HG03159 (cell line): Measurements from ENCODE around the gene RPL19.

ENCODE experiments used
- ATAC-seq: cut with Tn5 transposase; IDR thresholded peaks from one replicate; pipeline ENCODE4 v1.9.1; 2021; ENCODE audit warnings: mild to moderate bottlenecking, moderate library complexity; ENCODE audit not compliant: unreplicated experiment

The RPL19 gene

GRCh38 chr17:39222866-39223834, 23.1 kb downstream of the RPL19 start:
- no peak for ATAC-seq

GRCh38 chr17:39223907-39224777, 24.1 kb downstream of the RPL19 start:
- no peak for ATAC-seq

- ATAC-seq = no peak
Measured at GRCh38 chr17:39224778-39225307, 24.8 kb downstream of the RPL19 start.

DNA sequence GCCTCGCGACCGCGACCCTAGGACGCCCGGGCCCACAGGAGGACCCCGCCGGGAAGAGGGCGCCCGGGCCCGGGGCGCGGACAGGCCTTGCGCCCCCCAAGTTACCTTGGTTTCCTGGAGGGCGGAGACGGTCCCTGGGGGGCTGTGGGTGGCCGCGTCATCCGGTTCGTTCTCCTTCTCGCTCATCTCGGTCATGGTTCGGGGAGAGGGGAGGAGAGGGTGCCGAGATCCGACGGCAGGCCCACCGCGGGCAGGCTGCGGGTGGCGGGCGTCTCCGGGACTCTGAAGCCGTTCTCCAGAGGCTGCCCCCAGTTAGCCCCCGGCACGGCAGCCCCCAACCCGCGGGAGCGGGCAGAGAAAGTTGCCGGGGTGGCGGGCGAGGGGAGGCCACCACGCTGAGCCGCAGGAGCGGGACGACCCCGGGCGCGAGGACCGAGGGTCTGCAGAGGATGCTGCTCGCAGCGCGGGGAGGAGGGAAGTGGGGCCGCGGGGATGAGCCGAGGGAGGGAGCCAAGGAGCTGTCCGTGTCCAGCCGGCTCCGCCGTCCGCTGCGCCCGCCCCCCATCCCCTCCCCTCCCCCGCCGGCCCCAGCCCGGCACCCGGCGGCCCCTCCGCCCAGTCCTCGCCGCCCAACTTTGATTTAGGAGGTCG, 25.4 kb downstream of the RPL19 start, which contains the start of gene STAC2:
STAC2 (minus strand) TSS at position 638 of the 651 bp plus-strand sequence; CDS start at position 195, 443 bp downstream.
- ATAC-seq = no peak

- ATAC-seq = no peak
Measured at GRCh38 chr17:39225959-39226683, 26.0 kb downstream of the RPL19 start.

- no peak for ATAC-seq
Measured at GRCh38 chr17:39227364-39227919, 27.4 kb downstream of the RPL19 start.

- no peak for ATAC-seq
Measured at GRCh38 chr17:39229274-39229913, 29.3 kb downstream of the RPL19 start.

GRCh38 chr17:39230361-39230760, 30.3 kb downstream of the RPL19 start:
- no peak for ATAC-seq

DNA sequence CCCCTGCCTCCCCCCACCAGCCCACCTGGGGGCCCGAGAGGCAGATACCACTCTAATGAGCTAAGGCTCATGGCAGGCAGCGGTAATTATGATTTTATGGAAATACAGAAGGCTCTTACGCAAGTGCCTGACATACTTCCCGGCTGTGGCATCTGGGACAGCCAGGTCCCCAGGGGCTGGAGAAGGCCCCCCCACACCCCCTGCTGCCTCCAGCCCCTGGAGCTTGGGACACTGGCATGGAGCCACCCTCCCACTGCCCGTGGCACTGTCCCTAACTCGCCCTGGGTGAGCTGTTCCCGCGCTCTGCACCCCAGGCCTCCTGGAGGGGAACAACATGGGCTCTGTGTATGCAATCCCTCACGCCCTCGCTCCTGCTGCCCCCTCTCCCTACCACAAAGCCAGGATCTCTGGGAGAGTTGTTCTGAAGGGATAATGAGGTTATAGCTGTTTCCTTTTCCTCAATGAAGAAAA, 31.0 kb downstream of the RPL19 start:
- no peak for ATAC-seq

DNA sequence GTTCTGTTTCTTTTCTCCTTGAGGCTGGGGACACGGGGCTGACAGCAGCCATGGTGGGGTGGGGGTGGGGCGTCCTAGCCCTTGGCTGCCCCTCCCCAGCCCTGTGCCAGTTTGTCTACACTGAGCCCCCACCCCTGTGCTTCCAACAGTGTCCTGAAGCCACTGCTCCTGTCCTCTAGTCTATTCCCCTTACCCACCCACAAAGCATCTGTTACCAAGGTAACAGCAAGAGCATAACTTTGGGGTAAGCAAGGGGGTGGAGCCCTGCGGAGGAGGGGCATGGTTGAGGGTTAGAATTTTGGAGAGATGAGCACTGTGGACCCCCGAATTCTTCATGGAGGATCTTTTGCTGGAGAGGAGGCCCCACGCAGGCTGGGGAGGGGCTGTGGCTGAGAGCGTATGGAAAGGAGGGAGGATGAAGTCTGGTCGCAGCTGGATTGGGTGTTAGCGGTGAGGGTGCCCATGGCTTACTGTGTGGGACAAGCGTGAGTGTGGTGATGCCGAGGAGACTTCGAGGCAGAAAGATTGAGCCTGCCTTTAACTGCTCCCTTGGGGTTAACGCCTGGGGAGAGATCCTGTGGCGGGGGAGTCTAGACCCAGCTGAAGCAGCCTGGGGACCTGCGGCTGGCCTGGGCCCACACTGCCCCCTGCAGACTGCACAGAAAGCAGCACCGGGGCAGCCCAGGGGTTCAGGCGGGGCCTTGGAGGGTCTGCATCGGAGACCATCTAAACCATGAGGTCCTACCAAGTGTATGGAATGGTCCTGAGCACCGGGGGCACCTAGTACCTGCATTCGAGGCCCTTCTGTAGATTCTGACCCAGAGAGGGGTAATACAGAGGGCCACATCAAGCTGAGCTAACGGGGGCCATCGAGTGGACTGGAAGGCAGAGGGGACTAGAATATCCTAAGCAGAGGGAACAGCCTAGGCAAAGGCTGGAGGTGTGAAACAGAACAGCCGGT, 31.8 kb downstream of the RPL19 start:
- no peak for ATAC-seq

DNA sequence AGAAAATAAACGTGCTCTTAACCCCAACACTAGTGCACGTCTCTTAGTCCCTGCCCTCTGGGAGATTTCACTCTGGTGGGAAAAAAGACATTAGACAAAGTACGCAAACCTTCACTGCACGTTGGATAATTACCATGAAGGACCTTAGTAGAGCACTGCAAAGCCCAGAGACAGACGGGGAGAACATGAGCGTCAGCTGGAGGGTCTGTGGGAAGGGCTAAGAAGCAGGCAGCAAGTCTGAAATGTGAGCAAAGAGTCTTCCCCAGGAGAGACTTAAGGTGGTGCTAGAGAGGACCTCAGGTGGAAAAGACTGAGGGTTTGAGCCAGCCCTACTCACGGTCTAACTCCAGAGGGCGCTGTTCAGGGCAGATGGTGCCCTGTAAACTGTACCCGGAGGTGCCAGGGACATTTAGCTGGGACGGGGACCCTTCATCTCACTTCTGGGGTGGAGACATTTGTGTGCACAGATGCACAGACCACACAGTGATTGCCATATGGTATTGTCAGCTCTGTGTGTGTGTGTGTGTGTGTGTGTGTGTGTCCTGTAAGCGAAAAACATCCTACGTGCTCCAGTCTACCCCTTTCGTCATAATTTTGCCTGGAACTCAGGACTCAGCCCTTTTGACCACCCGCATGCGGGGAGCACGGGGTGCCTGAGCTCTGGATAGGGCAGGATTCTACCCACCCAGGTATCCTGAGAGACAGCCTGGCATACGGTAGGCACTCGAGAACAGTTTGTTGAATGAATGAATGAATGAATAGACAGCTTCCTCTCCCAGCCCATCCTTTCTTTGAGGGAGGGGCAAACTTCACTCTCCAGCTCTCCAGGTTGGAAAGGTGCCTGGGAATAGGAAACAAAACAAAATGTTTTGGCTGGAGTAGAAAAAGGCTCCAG, 35.7 kb downstream of the RPL19 start:
- no peak for ATAC-seq

DNA sequence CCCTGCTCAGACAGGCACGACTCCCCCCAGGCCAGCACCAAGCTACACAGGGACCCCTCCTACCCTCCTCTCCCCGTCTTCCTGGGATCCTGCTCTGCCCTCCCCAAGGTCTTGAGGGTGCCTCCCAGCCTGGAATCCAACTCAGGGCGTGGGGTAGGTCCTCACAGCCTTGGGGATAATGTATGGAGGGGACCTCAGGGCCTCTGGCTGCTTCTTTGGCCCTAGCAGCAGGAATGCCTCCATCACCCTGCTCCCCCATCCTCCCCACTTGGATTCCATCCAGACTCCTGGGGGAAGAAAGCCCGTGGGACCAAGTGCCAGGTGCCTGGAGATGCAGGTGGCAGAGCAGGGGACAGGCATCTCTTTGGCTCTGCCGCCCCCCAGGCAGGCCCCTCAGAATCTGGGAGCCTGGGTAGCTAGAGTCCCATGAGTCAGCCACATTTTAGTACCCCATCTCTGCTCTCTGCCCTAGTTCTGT, 36.4 kb downstream of the RPL19 start:
- no peak for ATAC-seq

GRCh38 chr17:39236981-39237441, 36.9 kb downstream of the RPL19 start:
- ATAC-seq = no peak

- ATAC-seq = no peak
Measured at GRCh38 chr17:39237586-39237985, 37.5 kb downstream of the RPL19 start.

- no peak for ATAC-seq
Measured at GRCh38 chr17:39238311-39238972, 38.4 kb downstream of the RPL19 start.

DNA sequence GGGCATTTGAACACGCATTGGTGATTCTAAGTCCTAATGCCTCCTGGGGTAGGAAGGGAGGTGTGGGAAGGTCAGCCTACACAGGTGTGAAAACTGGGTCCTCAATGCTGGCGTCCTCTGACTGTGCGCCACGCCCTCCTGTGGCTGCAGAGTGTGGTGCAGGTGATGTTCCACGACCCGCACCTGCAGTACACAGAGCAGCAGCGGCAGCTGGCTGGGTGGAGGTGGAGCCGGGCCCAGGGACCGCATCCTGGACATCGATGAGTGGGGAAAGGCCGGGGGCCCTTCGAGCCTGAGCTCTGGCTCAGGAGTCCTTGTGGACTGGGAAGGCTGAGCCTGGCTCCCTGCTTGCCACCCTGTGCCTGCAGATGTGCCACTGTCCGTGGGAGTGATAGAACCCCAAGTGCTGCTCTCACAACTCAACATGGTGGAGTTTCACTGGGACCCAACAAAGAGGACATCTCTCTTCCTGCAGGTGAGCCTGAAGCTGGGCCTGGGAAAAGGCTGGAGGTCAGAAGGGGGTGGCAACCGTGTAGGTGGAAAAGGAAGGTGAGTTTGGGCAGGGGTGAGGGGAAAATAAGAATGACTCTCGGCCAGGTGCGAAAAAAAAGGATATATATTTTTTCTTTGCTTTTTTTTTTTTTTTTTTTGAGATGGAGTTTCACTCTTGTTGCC, 39.7 kb downstream of the RPL19 start:
- ATAC-seq = no peak
